Urinary bladder (tissue), 4 donors: Measurements from ENCODE around the gene PEMT. TPM values are rescaled to one million over a fixed set of nuclear protein-coding genes. Genes with fewer than 3 reads are reported as not detected.

Source experiments
- DNase-seq: peaks from one replicate; pipeline ENCODE4 v3.0.0-alpha.2; 2015; ENCODE audit errors: extremely low spot score
- H3K27ac ChIP-seq: one replicate; pipeline ENCODE4 v1.5.1; 2013; ENCODE audit warnings: low read depth, mild to moderate bottlenecking, moderate library complexity
- H3K36me3 ChIP-seq: one replicate; pipeline ENCODE4 v1.6.1; 2013; ENCODE audit warnings: mild to moderate bottlenecking, moderate library complexity; ENCODE audit not compliant: insufficient read depth
- H3K4me1 ChIP-seq: one replicate; pipeline ENCODE4 v1.6.1; 2013; ENCODE audit warnings: mild to moderate bottlenecking, moderate library complexity; ENCODE audit not compliant: insufficient read depth
- H3K4me3 ChIP-seq: one replicate; pipeline ENCODE4 v1.5.1; 2013; ENCODE audit warnings: low read depth, low read length
- WGBS: extraction: QIAGEN DNeasy Blood & Tissue Kit; methylation state at CpG from one replicate; pipeline ENCODE4 v1.1.7; 2013; 5-methylcytosine and 5-hydroxymethylcytosine counted together
- polyA plus RNA-seq: library from polyadenylated mRNA; stranded (reverse); fragments of 200-250 nt; gene quantifications from one replicate; pipeline ENCODE4 v1.2.3, GENCODE V29; 2013
- total RNA-seq: library from RNA; depleted of rRNA; stranded (reverse); fragments of >200 nt; gene quantifications from one replicate; pipeline ENCODE4 v1.2.3, GENCODE V29; 2014
- donor health status: healthy with polysubstance abuse.
- donor health status: healthy.

PEMT gene
- total and polyA plus RNA-seq, 2 donors = 10.9 to 36.2 TPM

DNA sequence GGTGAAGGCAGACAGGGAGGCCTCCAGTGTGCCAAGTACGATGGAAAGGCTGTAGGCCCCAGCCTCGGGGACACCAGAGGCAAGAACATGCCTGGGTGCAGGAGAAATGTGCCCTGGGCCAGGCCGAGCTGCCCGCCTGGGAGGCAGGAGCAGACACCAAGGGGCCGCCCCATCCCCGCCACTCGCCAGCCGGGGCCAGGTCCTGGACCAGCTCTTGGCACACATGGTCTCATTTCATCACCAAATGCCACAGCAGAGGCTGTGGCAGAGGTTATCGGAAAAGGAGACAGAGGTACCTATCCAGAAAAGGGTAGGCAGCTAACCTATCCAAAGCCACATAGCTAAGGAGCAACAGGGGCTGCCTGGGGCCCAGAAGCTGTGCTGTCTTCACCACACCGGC is 31.3 kb downstream of the PEMT start:
- WGBS = 96% methylated on average over 10 of the region's 10 CpGs
- H3K4me3 ChIP-seq = no peak overlapping the region
- H3K36me3 ChIP-seq = no peaks in the 10 kb centered on the region
- H3K27ac ChIP-seq = no peak overlapping the region
- H3K4me1 ChIP-seq = no peaks in the 10 kb centered on the region
- no peak for DNase-seq

DNA sequence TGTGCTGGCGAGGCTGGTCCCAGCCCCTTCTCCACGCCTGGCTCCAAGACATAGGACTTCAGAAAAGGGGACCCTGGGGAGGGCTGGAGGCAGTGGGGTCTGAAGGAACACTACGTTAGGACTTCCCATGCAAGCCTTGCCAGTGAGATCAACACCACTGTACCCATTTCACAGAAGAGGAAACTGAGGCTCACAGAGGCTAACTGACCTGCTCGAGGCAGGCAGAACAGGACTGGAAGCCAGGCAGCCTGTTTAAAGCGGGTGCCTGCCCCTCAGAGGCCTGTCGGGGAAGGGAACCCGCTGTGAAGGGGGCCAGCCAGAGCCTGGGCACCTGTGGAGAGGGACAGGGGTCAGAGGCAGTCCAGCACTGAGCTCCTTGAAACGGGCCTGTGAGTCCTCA is 32.3 kb downstream of the PEMT start:
- H3K4me3 ChIP-seq = no peak overlapping the region
- H3K4me1 ChIP-seq = no peaks in the 10 kb centered on the region
- 88% methylated on average over 8 of the region's 8 CpGs for WGBS
- DNase-seq = no peak
- no peaks in the 10 kb centered on the region for H3K36me3 ChIP-seq
- no peak overlapping the region for H3K27ac ChIP-seq

DNA sequence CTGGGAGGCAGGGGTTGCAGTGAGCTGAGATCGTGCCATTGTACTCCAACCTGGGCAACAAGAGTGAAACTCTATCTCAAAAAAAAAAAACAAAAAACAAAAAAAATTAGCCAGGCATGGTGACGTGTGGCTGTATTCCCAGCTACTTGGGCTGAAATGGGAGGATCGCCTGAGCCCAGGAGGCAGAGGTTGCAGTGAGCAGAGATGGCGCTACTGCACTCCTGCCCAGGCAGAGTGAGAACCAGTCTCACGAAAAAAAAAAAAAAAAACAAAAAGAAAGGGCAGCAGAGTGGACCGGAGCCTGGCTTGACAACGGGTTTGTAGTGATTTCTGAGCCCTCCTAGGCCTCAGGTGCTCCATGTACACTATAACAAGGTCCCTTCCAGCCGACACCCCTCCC is 33.1 kb downstream of the PEMT start:
- DNase-seq = no peak
- Histone ChIP-seq H3K36me3 (no peaks in the 10 kb centered on the region), H3K4me3 (no peak overlapping the region), H3K27ac (no peak overlapping the region), H3K4me1 (no peaks in the 10 kb centered on the region)
- 94% methylated on average over 8 of the region's 8 CpGs for WGBS

DNA sequence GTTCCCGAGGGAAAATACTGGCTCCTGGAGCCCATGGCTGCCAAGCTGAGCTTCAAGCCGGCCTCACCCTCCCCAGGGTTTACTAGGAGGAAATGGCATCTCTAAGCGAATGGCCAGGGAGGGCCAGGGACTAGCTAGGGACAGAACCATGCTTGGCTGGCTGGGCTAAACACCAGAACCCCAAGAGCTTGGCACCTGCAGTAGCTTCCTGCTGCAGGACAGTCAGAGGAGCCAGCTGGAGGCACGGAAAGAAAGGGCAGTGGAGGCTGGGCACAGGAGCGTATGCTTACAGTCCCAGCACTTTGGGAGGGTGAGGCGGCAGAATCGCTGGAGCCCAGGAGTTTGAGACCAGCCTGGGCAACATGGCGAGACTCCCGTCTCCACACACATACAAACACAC is 33.7 kb downstream of the PEMT start:
- no peak overlapping the region for H3K4me3 ChIP-seq
- no peak for DNase-seq
- WGBS = 93% methylated on average over 9 of the region's 9 CpGs
- no peaks in the 10 kb centered on the region for H3K4me1 ChIP-seq
- no peaks in the 10 kb centered on the region for H3K36me3 ChIP-seq
- H3K27ac ChIP-seq = no peak overlapping the region

DNA sequence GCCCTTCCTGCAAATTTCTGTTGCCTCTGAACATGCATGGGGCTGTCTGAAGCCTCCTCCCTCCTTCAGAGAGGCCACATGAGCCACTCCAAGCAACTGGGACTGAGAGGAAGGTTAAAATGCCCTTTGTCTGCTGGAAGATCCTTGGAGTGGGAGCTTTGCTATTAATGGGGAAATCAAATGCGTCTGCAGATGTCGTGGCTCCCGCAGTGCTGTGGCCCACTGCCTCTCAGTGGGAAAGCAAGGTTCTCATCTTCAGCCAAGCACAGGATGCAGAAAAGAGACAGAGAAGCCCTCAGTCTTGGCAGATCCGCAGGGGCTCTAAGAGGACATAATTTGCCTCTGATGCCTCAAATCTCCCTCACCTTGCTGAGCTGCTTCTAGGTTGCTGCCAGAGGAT is 34.8 kb downstream of the PEMT start:
- no peaks in the 10 kb centered on the region for H3K36me3 ChIP-seq
- H3K4me3 ChIP-seq = no peak overlapping the region
- no peaks in the 10 kb centered on the region for H3K4me1 ChIP-seq
- DNase-seq = no peak
- 93% methylated on average over 4 of the region's 4 CpGs for WGBS
- H3K27ac ChIP-seq = no peak overlapping the region

DNA sequence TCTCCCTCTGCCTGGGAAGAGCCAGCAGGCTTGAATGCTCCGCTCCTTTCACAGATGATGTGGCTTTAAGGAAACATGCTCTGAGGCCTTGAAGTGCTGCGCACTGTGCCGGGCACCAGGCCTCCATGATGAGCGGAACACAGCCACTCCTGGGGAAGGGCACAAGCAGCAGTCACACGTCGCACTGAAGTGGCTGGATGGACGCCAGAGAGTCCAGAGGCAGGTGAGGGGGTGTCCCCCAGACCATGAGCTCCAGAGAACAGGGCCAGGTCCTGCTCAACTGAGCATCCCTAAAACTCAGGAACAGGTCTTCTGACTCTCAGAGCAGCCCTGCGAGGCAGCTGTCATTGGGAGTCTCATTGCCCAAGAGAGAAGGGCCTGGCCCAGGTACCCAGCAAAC is 35.6 kb downstream of the PEMT start:
- no peaks in the 10 kb centered on the region for H3K4me1 ChIP-seq
- no peak overlapping the region for H3K27ac ChIP-seq
- H3K36me3 ChIP-seq = no peaks in the 10 kb centered on the region
- no peak overlapping the region for H3K4me3 ChIP-seq
- no peak for DNase-seq
- WGBS = 95% methylated on average over 8 of the region's 8 CpGs

DNA sequence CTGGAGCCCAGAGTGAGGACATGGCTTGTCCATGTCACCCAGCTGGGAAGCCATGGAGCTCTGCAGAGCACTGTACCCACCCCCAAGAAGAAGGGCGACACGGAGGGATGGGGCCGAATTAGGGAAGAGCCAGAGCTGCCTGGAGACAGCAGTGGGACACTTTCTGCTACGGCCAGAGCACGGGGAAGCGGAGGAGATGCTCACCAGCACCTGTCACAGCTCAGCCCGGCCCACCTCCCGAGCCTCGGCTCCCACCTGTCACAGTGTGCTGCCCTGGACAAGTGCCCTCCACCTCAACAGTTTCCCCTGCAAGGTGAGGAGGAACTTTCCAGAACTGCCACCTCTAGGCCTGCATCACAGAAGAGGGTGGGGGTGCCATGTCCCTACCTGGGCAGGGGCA is 36.4 kb downstream of the PEMT start:
- Histone ChIP-seq H3K4me1 (no peaks in the 10 kb centered on the region), H3K27ac (no peak overlapping the region), H3K36me3 (no peaks in the 10 kb centered on the region), H3K4me3 (no peak overlapping the region)
- WGBS = 98% methylated on average over 9 of the region's 9 CpGs
- DNase-seq = no peak

DNA sequence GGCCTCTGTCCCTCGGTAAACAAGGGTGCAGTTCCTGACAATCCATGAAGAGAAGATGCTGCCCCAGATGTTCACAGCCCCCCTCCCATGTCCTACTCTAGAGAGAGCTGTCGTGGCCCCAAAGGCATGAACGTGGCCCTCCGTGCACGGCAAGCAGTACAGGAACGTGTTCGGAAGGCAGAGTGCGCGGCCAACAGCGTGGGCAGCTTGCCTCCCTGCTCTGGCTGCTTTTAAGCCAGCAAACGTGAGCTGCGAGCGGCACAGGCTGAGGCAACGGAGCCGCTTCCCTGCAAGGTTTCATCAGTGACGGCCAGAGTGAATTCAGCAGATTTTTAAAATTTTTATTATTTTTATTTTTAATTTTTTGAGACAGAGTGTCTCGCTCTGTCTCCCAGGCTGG is 37.2 kb downstream of the PEMT start:
- Histone ChIP-seq H3K27ac (no peak overlapping the region), H3K36me3 (no peaks in the 10 kb centered on the region), H3K4me1 (no peaks in the 10 kb centered on the region), H3K4me3 (no peak overlapping the region)
- no peak for DNase-seq
- WGBS = 94% methylated on average over 17 of the region's 17 CpGs

DNA sequence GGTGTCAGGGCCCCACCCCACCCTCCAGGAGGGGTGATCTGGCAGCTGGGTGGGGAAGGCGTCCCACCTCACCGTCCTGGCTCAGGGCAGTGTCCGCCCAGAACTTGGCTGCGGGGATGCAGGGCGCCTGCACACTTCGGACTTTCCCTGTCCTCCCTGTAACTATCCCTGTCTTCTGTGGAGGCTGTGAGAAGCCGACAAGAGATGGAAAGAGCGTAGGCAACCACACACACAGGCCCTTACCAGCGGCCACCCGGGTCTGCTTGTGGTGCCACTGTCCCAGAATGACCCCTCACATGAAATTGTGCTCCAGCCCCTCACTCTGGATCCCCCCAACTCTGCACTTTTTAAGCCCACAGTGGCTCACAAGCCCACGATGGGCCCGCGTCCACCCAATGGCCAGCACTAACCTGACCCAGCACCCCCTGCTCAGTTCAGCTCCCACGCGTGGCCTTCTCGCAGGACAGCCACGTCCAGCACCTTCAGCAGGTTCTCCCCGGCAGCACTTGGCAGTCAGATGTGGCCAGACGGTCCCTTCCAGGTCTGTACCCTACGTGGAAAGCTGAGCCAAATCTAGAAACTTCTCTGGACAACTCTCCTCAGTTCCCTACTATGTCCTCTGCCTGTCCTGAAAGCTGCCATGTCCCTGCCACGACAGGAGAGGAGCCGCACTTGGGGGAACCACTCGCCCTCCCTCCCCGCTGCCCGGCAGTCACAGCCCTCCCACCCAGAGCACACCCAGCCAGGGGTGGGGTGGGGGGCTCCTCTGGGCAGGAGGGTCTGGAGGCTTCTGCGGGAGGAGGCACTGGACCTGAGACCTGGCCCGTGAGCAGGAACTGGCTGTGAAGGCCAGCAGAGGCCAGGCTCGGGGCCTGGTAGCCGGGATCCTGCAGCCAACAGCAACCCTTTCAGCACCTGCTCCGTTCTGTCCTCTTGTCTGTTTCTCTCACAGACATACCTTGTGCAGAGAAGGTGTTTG is 38.0 kb downstream of the PEMT start:
- 96% methylated on average over 30 of the region's 30 CpGs for WGBS
- H3K27ac ChIP-seq = no peak overlapping the region

DNA sequence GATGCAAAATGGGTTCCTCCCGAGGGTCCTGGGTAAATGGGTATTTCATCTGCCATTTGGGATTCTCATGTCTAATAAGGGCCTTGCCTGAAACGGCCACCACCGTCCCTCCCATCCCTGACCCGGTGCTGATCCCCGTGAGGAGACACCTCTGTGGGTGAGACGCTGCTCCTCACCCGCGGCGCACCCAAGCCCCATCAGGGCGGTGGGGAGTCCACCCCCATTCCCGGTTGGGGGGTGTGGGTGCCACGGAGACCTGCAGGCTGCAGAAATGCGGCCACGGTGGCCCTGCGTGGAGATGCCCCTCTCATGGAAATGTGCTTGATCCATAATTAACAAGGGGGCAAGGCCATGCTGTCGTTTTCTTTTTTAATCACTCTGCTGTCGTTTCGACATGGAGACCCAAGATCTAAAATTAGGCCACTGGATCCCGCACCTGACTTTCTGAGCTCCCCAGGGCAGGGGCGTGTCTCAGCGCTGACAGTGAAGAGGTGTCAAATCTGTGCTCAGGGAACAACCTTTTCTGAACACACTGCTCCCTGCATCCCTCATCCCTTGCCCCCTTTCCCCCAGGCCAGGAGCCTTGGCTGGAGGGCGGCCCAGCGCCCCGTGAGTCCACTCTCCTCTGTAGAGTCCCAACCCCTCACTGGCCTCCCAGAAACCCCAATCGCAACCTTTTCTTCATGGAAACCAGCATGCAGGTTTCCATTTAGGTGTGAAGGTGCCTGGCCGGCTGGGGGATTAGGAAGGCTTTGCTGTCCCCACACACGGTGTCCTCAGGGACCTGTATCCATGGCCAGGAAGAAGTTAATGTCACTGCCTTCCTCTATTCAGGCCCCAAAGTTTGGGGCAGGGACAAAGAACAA is 38.9 kb downstream of the PEMT start:
- Histone ChIP-seq H3K4me3 (no peak overlapping the region), H3K4me1 (no peaks in the 10 kb centered on the region), H3K36me3 (no peaks in the 10 kb centered on the region), H3K27ac (no peak overlapping the region)
- DNase-seq = no peak
- WGBS = 96% methylated on average over 27 of the region's 27 CpGs

More for the DNA sequence above, 38.0 kb downstream of the PEMT start:
- Histone ChIP-seq H3K4me1 (no peaks in the 10 kb centered on the region), H3K36me3 (no peaks in the 10 kb centered on the region), H3K4me3 (no peak overlapping the region)
- no peak for DNase-seq

DNA sequence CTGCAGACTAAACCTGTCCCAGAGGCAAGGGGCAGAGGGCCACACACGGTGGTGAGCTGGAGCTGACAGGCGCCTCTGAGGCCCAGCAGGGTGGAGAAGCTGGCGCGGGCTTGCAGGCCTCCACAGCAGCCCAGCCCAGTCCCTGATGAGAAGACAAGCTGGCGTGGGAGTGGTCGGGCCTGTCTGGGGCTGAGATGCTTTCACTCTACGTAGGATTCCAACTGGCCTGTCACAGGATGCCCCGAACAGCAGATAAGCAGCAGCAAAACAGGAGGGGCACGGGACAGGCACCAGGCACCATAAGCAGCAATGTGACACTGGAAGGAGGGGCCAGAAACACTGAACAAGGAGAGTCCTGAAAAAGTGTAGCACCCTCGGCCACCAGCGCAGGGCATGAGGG is 40.1 kb downstream of the PEMT start:
- H3K4me1 ChIP-seq = no peaks in the 10 kb centered on the region
- H3K4me3 ChIP-seq = no peak overlapping the region
- peak; percentile 40 for DNase-seq
- no peaks in the 10 kb centered on the region for H3K36me3 ChIP-seq
- no peak overlapping the region for H3K27ac ChIP-seq
- 49% methylated on average over 11 of the region's 11 CpGs for WGBS

DNA sequence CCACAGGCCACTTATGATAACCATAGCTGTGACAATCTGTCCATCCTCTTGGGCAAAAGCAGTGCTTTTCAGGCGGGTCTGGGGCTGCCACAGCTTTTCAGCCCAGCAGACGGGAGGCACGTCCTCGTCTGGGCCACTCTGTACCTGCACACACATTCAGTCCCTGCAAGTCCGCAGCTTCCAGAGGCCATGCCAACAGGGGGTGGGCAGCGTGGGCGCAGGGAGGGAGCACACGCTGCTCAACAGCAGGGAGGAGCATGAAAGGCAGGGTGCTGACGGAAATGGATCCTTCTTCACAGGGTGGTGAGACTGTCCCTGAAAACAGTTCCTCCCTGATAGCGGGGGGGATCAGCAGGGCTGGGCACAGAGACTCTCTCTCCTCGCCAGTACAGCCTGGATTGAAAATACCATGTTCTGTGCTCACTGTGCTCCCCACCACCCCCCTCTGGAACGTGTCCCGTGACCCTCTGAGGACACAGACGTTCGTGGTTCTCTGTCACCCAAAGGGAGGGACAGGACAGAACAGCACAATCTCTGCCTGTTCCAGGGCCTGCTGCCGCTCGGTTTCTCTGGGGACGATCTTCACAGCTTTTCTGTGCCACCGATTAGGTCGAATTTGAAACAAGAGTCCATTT is 41.7 kb downstream of the PEMT start:
- 93% methylated on average over 20 of the region's 20 CpGs for WGBS
- Histone ChIP-seq H3K4me1 (no peaks in the 10 kb centered on the region), H3K27ac (no peak overlapping the region), H3K36me3 (no peaks in the 10 kb centered on the region), H3K4me3 (no peak overlapping the region)
- DNase-seq = no peak

DNA sequence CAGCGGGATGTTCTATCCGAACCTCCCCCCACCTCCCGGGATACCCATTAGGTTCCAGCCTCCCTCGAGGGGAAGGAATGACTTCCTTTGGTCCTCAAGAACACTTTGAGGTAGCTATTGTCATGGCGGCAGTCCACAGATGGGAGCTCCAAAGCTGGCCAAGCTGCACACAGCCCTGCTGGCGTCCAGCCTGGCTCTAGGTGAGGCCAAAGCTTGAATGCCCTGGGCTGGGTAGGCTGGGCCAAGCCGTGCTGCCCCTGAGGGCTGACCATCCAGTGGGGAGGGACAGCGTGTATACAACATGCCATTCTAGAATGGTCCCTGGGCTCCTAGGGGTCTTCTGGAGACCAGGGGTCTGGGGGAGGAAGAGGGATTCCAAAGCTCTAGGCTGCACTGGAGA is 43.5 kb downstream of the PEMT start:
- DNase-seq = no peak
- Histone ChIP-seq H3K36me3 (no peaks in the 10 kb centered on the region), H3K27ac (no peak overlapping the region), H3K4me1 (no peaks in the 10 kb centered on the region), H3K4me3 (no peak overlapping the region)
- WGBS = 85% methylated on average over 8 of the region's 8 CpGs
